ENCODE measurements around the gene ERAL1.
A peak's percentile ranks its signal among the peaks of the same experiment; 100 is the strongest.
"Not testable (repeated sequence)": the region's sequence is repeated elsewhere in the genome, so short reads cannot be mapped to it uniquely, and the experiment has no call there.

ERAL1 gene

DNA sequence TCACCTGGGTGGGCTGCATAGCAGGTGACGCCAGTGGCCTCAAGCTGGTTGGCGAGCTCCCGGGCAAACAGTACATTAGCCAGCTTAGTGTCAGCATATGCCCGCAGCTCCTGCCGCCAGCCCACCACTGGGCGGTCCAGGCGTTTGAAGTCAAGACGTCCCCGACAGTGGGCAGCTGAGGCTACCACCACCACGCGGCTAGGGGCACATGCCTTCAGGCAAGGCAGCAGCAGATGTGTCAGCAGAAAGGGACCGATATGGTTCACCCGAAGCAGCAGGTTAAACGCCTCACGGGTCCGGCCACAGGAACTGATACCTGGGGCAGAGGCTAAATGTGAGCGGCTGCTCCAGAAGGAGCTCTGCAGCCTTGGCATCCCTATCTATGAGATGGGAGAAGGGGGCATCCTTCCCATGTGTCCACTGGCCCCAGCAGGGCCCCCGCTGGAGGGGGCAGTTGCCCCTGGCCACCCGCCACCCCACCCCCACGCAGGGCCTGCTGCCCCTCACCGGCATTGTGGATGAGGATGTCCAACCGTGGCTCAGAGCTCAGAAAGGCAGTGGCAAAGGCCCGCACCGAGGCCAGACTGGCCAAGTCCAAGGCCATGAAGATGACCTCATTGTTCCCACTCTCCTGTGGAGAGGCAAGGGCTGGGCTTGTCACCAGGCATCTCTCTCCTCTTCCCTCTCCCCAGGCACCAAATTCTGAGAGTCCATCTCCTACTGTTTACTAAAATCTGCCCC lies 46.3 kb downstream of the ERAL1 start:
- DNase-seq (ENCODE audit: low read depth), result no peak
- no peak overlapping the region for H3K4me3 ChIP-seq (ENCODE audit: low read length)
- TF ChIP-seq, protein P1, sequence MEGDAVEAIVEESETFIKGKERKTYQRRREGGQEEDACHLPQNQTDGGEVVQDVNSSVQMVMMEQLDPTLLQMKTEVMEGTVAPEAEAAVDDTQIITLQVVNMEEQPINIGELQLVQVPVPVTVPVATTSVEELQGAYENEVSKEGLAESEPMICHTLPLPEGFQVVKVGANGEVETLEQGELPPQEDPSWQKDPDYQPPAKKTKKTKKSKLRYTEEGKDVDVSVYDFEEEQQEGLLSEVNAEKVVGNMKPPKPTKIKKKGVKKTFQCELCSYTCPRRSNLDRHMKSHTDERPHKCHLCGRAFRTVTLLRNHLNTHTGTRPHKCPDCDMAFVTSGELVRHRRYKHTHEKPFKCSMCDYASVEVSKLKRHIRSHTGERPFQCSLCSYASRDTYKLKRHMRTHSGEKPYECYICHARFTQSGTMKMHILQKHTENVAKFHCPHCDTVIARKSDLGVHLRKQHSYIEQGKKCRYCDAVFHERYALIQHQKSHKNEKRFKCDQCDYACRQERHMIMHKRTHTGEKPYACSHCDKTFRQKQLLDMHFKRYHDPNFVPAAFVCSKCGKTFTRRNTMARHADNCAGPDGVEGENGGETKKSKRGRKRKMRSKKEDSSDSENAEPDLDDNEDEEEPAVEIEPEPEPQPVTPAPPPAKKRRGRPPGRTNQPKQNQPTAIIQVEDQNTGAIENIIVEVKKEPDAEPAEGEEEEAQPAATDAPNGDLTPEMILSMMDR (conservative IDR thresholded peaks at IDR 0.05; ENCODE audit: low read length), result no peak

- TF ChIP-seq, protein P1 (conservative IDR thresholded peaks at IDR 0.05; ENCODE audit: low read length), result no peak
- H3K4me3 ChIP-seq (ENCODE audit: low read length), result peak overlapping the region; percentile 58
- DNase-seq (ENCODE audit: low read depth), result peak; percentile 30
These were observed 47.3 kb downstream of the ERAL1 start for GRCh38 chr17:28901866-28902818.

DNA sequence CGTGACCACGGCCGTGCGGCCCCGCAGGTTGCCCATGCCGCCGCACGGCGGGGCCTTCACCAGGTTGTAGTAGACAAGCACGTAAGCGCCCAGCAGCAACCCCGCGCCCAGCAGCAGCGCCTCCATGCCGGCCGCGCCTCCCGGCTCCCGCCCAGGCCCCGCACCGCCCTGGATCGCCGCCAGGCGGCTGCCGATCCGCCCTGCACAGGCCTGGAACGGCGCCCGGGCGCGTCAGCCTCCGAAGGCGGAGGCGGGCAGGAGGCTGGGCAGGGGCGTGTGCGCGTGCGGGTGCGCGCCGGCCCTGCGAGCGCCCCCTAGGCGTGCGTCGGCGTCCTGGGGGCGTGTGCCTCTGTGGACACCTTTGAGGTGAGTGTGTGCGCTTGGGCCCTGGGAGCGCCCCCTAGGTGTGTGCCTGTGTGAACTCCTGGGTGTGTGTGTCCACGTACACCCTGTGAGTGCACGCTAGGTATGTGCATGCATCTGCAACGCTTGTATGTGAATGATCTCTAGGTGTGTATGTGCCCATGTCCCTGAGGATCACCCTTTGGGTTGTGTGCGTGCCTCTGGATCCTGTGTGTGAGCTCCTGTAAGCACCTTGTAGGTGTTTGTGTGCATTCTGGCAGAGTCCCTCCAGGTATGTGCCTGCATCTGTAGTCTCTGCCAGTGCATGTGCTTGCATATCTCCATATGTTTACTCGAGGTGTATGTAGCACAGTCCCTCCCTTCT lies 48.2 kb downstream of the ERAL1 start, which contains the start of gene DHRS13:
Gene DHRS13, minus strand, starts transcription at position 261 of the 727 bp plus-strand sequence. Its CDS starts 135 bp downstream, at position 126.
- H3K4me3 ChIP-seq (ENCODE audit: low read length), result peak within 1 kb of the TSS; percentile 58
- TF ChIP-seq, protein P1 (conservative IDR thresholded peaks at IDR 0.05; ENCODE audit: low read length), result peak; percentile 42
- peak; percentile 74 for DNase-seq (ENCODE audit: low read depth)

- H3K4me3 ChIP-seq (ENCODE audit: low read length); DNase-seq (ENCODE audit: low read depth): not testable (repeated sequence)
These were observed 48.7 kb downstream of the ERAL1 start for GRCh38 chr17:28903546-28903841.

DNA sequence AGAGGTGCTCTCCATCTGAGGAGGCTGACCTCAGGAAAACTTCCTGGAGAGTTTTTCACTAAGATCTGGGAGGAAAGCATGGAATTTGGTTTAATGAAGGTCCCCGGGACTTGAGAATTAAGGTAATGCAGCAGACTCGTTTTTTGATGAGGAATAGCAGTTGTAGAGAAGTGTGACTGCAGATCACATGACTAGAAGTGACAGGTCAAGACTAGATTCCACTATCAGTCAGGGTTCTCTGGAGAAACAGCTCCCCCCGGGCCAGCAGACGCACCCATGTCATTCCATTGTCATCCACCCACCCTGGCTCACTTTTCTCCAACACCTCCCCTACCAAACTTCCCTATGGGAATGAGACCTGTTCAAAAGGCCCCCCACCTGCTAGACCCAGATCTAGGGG lies 50.0 kb downstream of the ERAL1 start:
- H3K4me3 ChIP-seq (ENCODE audit: low read length), result no peak overlapping the region
- TF ChIP-seq, protein P1 (conservative IDR thresholded peaks at IDR 0.05; ENCODE audit: low read length), result no peak
- DNase-seq (ENCODE audit: low read depth), result no peak

GRCh38 chr17:28906276-28906675 lies 51.5 kb downstream of the ERAL1 start:
- no peak overlapping the region for H3K4me3 ChIP-seq (ENCODE audit: low read length)
- no peak for DNase-seq (ENCODE audit: low read depth)
- TF ChIP-seq, protein P1 (conservative IDR thresholded peaks at IDR 0.05; ENCODE audit: low read length), result no peak

Measured in AG10803 (cell line).